CD4-positive, alpha-beta T cell (primary cell): ENCODE results near the gene PRKN. TPM values are rescaled to one million over a fixed set of nuclear protein-coding genes. Genes with fewer than 3 reads are reported as not detected.

Experiments
- ATAC-seq: fragments of 200-7000 bp; cut with Tn5 transposase; one replicate; pipeline ENCODE4 v1.10.0; 2022; ENCODE audit warnings: mild to moderate bottlenecking; ENCODE audit not compliant: poor library complexity
- CTCF ChIA-PET: fragments of 350-600 bp; sonication (Branson Sonifier 250); formaldehyde crosslinking; loops from one replicate; lab custom pipeline; 2021; ENCODE audit warnings: antibody characterized with exemption, inconsistent platforms; lab: Charles Lee
- POLR2A ChIA-PET: fragments of 350-600 bp; sonication (Branson Sonifier 250); formaldehyde crosslinking; loops from one replicate; lab custom pipeline; 2021; ENCODE audit warnings: antibody characterized with exemption, inconsistent platforms; lab: Charles Lee
- DNase-seq, 14 experiments: peaks; one replicate each; pipeline ENCODE4 v3.0.0-alpha.2; 2013 to 2020; ENCODE audit warnings: mixed read lengths in 2 of 14
- H3K27ac ChIP-seq, 2 donors: one replicate each; pipeline versions ENCODE4 v1.5.1 to v1.7.0; 2013; ENCODE audit warnings: low read length in 2 of 2, low read depth in 1 of 2, mild to moderate bottlenecking in 1 of 2
- H3K27me3 ChIP-seq, 2 experiments: 1 replicate in 1 of 2; 2 replicates in 1 of 2; pipeline versions ENCODE4 v1.6.1 to v1.7.0; 2013; ENCODE audit warnings: low read length in 2 of 2, control low read depth in 1 of 2, mild to moderate bottlenecking in 1 of 2, moderate library complexity in 1 of 2; ENCODE audit not compliant: insufficient read depth in 2 of 2, control insufficient read depth in 1 of 2
- H3K36me3 ChIP-seq: one replicate; pipeline ENCODE4 v1.6.1; 2013; ENCODE audit warnings: low read length, control low read depth; ENCODE audit not compliant: insufficient read depth
- H3K4me1 ChIP-seq: one replicate; pipeline ENCODE4 v1.6.1; 2013; ENCODE audit warnings: low read length, control low read depth; ENCODE audit not compliant: insufficient read depth
- H3K4me3 ChIP-seq: one replicate; pipeline ENCODE4 v1.5.1; 2013; ENCODE audit warnings: mild to moderate bottlenecking, low read length, moderate library complexity
- H3K9me3 ChIP-seq, 2 experiments: 1 replicate in 1 of 2; 2 replicates in 1 of 2; pipeline versions ENCODE4 v1.6.1 to v1.7.0; 2013; ENCODE audit warnings: low read length in 2 of 2, mild to moderate bottlenecking in 2 of 2, control low read depth in 1 of 2, moderate library complexity in 1 of 2; ENCODE audit not compliant: control insufficient read depth in 1 of 2, insufficient read depth in 1 of 2
- H3K27ac Mint-ChIP-seq: one replicate; pipeline ENCODE4 v1.8.0; 2020; ENCODE audit warnings: mixed read lengths
- H3K27me3 Mint-ChIP-seq: one replicate; pipeline ENCODE4 v1.8.0; 2021; ENCODE audit warnings: mixed read lengths
- H3K36me3 Mint-ChIP-seq: one replicate; pipeline ENCODE4 v1.8.0; 2021; ENCODE audit warnings: low read depth, mixed read lengths
- H3K4me1 Mint-ChIP-seq: one replicate; pipeline ENCODE4 v1.8.0; 2021; ENCODE audit warnings: low read depth, mixed read lengths
- H3K4me3 Mint-ChIP-seq: one replicate; pipeline ENCODE4 v1.8.0; 2020; ENCODE audit warnings: mild to moderate bottlenecking, mixed read lengths
- H3K9me3 Mint-ChIP-seq: one replicate; pipeline ENCODE4 v1.8.0; 2020; ENCODE audit warnings: mixed read lengths
- CTCF ChIP-seq: fragments of 200-600 bp; IDR thresholded peaks from one replicate; pipeline ENCODE4 v1.8.0; 2022; ENCODE audit warnings: antibody characterized with exemption, mild to moderate bottlenecking
- intact Hi-C, 2 experiments: fragments of 100-400 bp; cut with DNase I in 1 of 2; cut with micrococcal nuclease in 1 of 2; formaldehyde crosslinking; loops; one replicate each; pipeline versions ENCODE4 v1.15.1 to v1.9.0; 2023 to 2025; cut with DNase I, micrococcal nuclease
- total RNA-seq, 174 experiments: library from RNA in 2 of 174; stranded (reverse) in 2 of 174; gene quantifications; one replicate each; pipeline ENCODE4 v1.2.3 and lab custom pipeline; 2021 to 2026

PRKN gene
- total RNA-seq, 2 experiments from 2014 or later, result 5.2 to 5.4 TPM

GRCh38 chr6:162345051-162345511, 382.5 kb downstream of the PRKN start:
- Mint-ChIP-seq H3K4me1 (no peaks in the 10 kb centered on the region), H3K4me3 (no peak overlapping the region), H3K27ac (no peak overlapping the region), H3K9me3 (no peaks in the 10 kb centered on the region), H3K27me3 (no peaks in the 10 kb centered on the region), H3K36me3 (no peaks in the 10 kb centered on the region)
- intact Hi-C loops, result no loop called here
- ChIA-PET CTCF (no interaction called here), POLR2A (no interaction called here)
- TF ChIP-seq CTCF, result no peak
- DNase-seq (no peak), ATAC-seq (no peak)
- H3K4me1 ChIP-seq, result no peaks in the 10 kb centered on the region
- H3K27me3 ChIP-seq, result no peaks in the 10 kb centered on the region
- no peak overlapping the region for H3K4me3 ChIP-seq
- H3K9me3 ChIP-seq, result no peaks in the 10 kb centered on the region
- H3K27ac ChIP-seq, result no peak overlapping the region
- no peaks in the 10 kb centered on the region for H3K36me3 ChIP-seq

- Mint-ChIP-seq H3K9me3 (no peaks in the 10 kb centered on the region), H3K36me3 (no peaks in the 10 kb centered on the region), H3K27me3 (no peaks in the 10 kb centered on the region), H3K27ac (no peak overlapping the region), H3K4me1 (no peaks in the 10 kb centered on the region), H3K4me3 (no peak overlapping the region)
- Histone ChIP-seq H3K27ac (no peak overlapping the region), H3K4me1 (no peaks in the 10 kb centered on the region), H3K36me3 (no peaks in the 10 kb centered on the region), H3K9me3 (no peaks in the 10 kb centered on the region), H3K27me3 (no peaks in the 10 kb centered on the region), H3K4me3 (no peak overlapping the region)
- CTCF ChIA-PET, result no interaction called here
- no peak for DNase-seq
- intact Hi-C loops, result no loop called here
- TF ChIP-seq CTCF, result no peak
- POLR2A ChIA-PET, result no interaction called here
- no peak for ATAC-seq
Measured at GRCh38 chr6:162344646-162345010, 382.9 kb downstream of the PRKN start.

GRCh38 chr6:162343936-162344645, 383.5 kb downstream of the PRKN start:
- Mint-ChIP-seq H3K4me3 (no peak overlapping the region), H3K27ac (no peak overlapping the region), H3K27me3 (no peaks in the 10 kb centered on the region), H3K9me3 (no peaks in the 10 kb centered on the region), H3K4me1 (no peaks in the 10 kb centered on the region), H3K36me3 (no peaks in the 10 kb centered on the region)
- DNase-seq (no peak), ATAC-seq (no peak)
- no peaks in the 10 kb centered on the region for H3K36me3 ChIP-seq
- no peak overlapping the region for H3K27ac ChIP-seq
- no peaks in the 10 kb centered on the region for H3K27me3 ChIP-seq
- TF ChIP-seq CTCF, result no peak
- intact Hi-C loops, result no loop called here
- ChIA-PET POLR2A (no interaction called here), CTCF (no interaction called here)
- H3K4me1 ChIP-seq, result no peaks in the 10 kb centered on the region
- no peaks in the 10 kb centered on the region for H3K9me3 ChIP-seq
- no peak overlapping the region for H3K4me3 ChIP-seq
